Endothelial cell of umbilical vein (primary cell): ENCODE measurements around the gene LRP1B. TPM values are rescaled to one million over a fixed set of nuclear protein-coding genes. Genes with fewer than 3 reads are reported as not detected.

Source experiments
- BruUV-seq: library from RNA; stranded (reverse); fragments of 400-500 nt; replicated peaks from 2 replicates; lab custom pipeline; 2021; lab: Mats Ljungman, UMichigan
- CTCF ChIA-PET: fragments of 300-600, 350-600 bp; sonication (Branson Sonifier 250); formaldehyde crosslinking; loops from one replicate; lab custom pipeline; 2021; ENCODE audit warnings: antibody characterized with exemption, inconsistent platforms; lab: Charles Lee
- POLR2A ChIA-PET: fragments of 300-600, 350-600 bp; sonication (Branson Sonifier 250); formaldehyde crosslinking; loops from one replicate; lab custom pipeline; 2021; ENCODE audit warnings: antibody characterized with exemption, inconsistent platforms; lab: Charles Lee
- DNase-seq: peaks from one replicate; pipeline ENCODE4 v3.0.0-alpha.2; 2011; ENCODE audit warnings: low read depth, low spot score
- FAIRE-seq: peaks from 2 replicates; lab custom pipeline; 2011; peaks lifted over from hg19 to GRCh38; lab: Jason Lieb, UNC
- H2AFZ ChIP-seq: 2 replicates; pipeline ENCODE4 v1.6.0; 2012; ENCODE audit warnings: low read depth, low read length, control low read depth, inconsistent platforms
- H3K27ac ChIP-seq: 2 replicates; pipeline ENCODE4 v1.5.1; 2011; ENCODE audit warnings: low read depth, mild to moderate bottlenecking, control low read depth, low read length, moderate library complexity; ENCODE audit not compliant: insufficient read depth
- H3K27me3 ChIP-seq, 2 experiments: 2 replicates each; pipeline versions ENCODE4 v1.6.0 to v1.6.1; 2011; ENCODE audit warnings: low read length in 2 of 2, mixed read lengths in 1 of 2; ENCODE audit not compliant: control insufficient read depth in 2 of 2, insufficient read depth in 2 of 2
- H3K36me3 ChIP-seq, 2 experiments: 2 replicates in 1 of 2; 3 replicates in 1 of 2; pipeline ENCODE4 v1.5.1; 2011; ENCODE audit warnings: low read length in 2 of 2, mild to moderate bottlenecking in 1 of 2, moderate library complexity in 1 of 2; ENCODE audit not compliant: control insufficient read depth in 2 of 2, insufficient read depth in 2 of 2; ENCODE audit errors: extremely low read depth in 1 of 2
- H3K4me1 ChIP-seq: 3 replicates; pipeline ENCODE4 v1.5.1; 2011; ENCODE audit warnings: mild to moderate bottlenecking, low read length; ENCODE audit not compliant: control insufficient read depth, insufficient read depth; ENCODE audit errors: extremely low read depth
- H3K4me2 ChIP-seq: 2 replicates; pipeline ENCODE4 v1.6.1; 2011; ENCODE audit warnings: low read length, control low read depth, mixed read lengths; ENCODE audit not compliant: insufficient read depth
- H3K4me3 ChIP-seq, 3 experiments: fragments of 200-600 bp in 1 of 3; sonication (generic), shearing (Covaris generic) in 1 of 3; replicated peaks in 1 of 3; 2 replicates each; pipeline ENCODE4 v1.5.1; 2011 to 2016; ENCODE audit warnings: control low read depth in 3 of 3, low read length in 3 of 3, mild to moderate bottlenecking in 2 of 3, inconsistent platforms in 1 of 3, low read depth in 1 of 3, moderate library complexity in 1 of 3; ENCODE audit not compliant: insufficient read depth in 1 of 3
- H3K79me2 ChIP-seq: 2 replicates; pipeline ENCODE4 v1.6.0; 2012; ENCODE audit warnings: low read length, inconsistent platforms; ENCODE audit not compliant: control insufficient read depth, insufficient read depth
- H3K9ac ChIP-seq: replicated peaks from 2 replicates; pipeline ENCODE3; 2011; ENCODE audit warnings: low read length, control low read depth; ENCODE audit not compliant: insufficient read depth; ENCODE audit errors: extremely low read depth
- H3K9me1 ChIP-seq: replicated peaks from 3 replicates; pipeline ENCODE4 v1.6.0; 2011; ENCODE audit warnings: mild to moderate bottlenecking, low read length; ENCODE audit not compliant: control insufficient read depth, insufficient read depth; ENCODE audit errors: extremely low read depth
- H3K9me3 ChIP-seq: replicated peaks from 2 replicates; pipeline ENCODE4 v1.5.1; 2012; ENCODE audit warnings: low read length, inconsistent platforms; ENCODE audit not compliant: control insufficient read depth, insufficient read depth
- H4K20me1 ChIP-seq: replicated peaks from 2 replicates; pipeline ENCODE3; 2011; ENCODE audit warnings: mild to moderate bottlenecking, low read length; ENCODE audit not compliant: control insufficient read depth, insufficient read depth; ENCODE audit errors: extremely low read depth
- CTCF ChIP-seq, 2 donors: IDR thresholded peaks; 1 replicate in 1 of 2; 2 replicates in 1 of 2; pipeline ENCODE4 v1.5.1; 2011; ENCODE audit warnings: low read length in 2 of 2, mild to moderate bottlenecking in 2 of 2, moderate library complexity in 2 of 2, control low read depth in 1 of 2, inconsistent platforms in 1 of 2, low read depth in 1 of 2; ENCODE audit not compliant: insufficient read depth in 1 of 2; ENCODE audit errors: extremely low read depth in 1 of 2
- EZH2 ChIP-seq: IDR thresholded peaks from 2 replicates; pipeline ENCODE4 v1.6.1; 2012; ENCODE audit warnings: borderline replicate concordance, low read depth, mild to moderate bottlenecking, moderate library complexity, low read length, inconsistent platforms; ENCODE audit not compliant: severe bottlenecking
- FOS ChIP-seq: IDR thresholded peaks from 2 replicates; pipeline ENCODE4 v1.6.1; 2011; ENCODE audit warnings: mild to moderate bottlenecking, low read length, moderate library complexity, borderline replicate concordance; ENCODE audit not compliant: insufficient read depth
- GATA2 ChIP-seq: IDR thresholded peaks from 2 replicates; pipeline ENCODE4 v1.7.0; 2011; ENCODE audit warnings: low read depth, mild to moderate bottlenecking, moderate library complexity, mixed read lengths, low read length; ENCODE audit not compliant: insufficient read length, insufficient read depth
- JUN ChIP-seq: IDR thresholded peaks from 2 replicates; pipeline ENCODE4 v1.6.1; 2011; ENCODE audit warnings: borderline replicate concordance, low read depth; ENCODE audit not compliant: insufficient read length, insufficient read depth
- MAX ChIP-seq: IDR thresholded peaks from 2 replicates; pipeline ENCODE4 v1.6.1; 2011; ENCODE audit not compliant: insufficient read depth, insufficient read length
- MYC ChIP-seq: IDR thresholded peaks from one replicate; pipeline ENCODE4 v1.6.1; 2011; ENCODE audit warnings: mild to moderate bottlenecking, low read depth, low read length
- POLR2A ChIP-seq: IDR thresholded peaks from 2 replicates; pipeline ENCODE4 v1.6.1; 2012; ENCODE audit warnings: low read depth, mild to moderate bottlenecking, control low read depth, low read length
- POLR2AphosphoS5 ChIP-seq: IDR thresholded peaks from 2 replicates; pipeline ENCODE4 v1.6.1; 2012; ENCODE audit warnings: low read depth, mild to moderate bottlenecking, control low read depth, low read length, moderate library complexity; ENCODE audit not compliant: insufficient read depth
- dilution Hi-C: fragments of 300-500 bp; cut with MboI; formaldehyde crosslinking; loops from one replicate; pipeline ENCODE4 v1.15.0; 2019; ENCODE audit warnings: low sequenced_read_pairs; ENCODE audit not compliant: extremely low pct_ligation_motif_present
- intact Hi-C: fragments of 100-400 bp; cut with micrococcal nuclease; formaldehyde crosslinking; loops from one replicate; pipeline ENCODE4 v1.10.0; 2022
- polyA plus RNA-seq, 4 experiments: library from polyadenylated mRNA; depleted of rRNA in 3 of 4; stranded (reverse) in 3 of 4; unstranded in 1 of 4; fragments of >200 nt; gene quantifications; 2 replicates each; pipeline versions ENCODE4 v1.2.1 to v1.2.3, GENCODE V29; 2011 to 2012; ENCODE audit warnings: missing spikeins in 1 of 4
- total RNA-seq: library from RNA; stranded (reverse); gene quantifications from 2 replicates; pipeline ENCODE4 v1.2.3, GENCODE V29; 2021

The LRP1B gene
- total and polyA plus RNA-seq, 2 donors (not counting 3 experiments of a cell fraction or from before 2014, with no cell fraction given), result 0.03 to 0.07 TPM

DNA sequence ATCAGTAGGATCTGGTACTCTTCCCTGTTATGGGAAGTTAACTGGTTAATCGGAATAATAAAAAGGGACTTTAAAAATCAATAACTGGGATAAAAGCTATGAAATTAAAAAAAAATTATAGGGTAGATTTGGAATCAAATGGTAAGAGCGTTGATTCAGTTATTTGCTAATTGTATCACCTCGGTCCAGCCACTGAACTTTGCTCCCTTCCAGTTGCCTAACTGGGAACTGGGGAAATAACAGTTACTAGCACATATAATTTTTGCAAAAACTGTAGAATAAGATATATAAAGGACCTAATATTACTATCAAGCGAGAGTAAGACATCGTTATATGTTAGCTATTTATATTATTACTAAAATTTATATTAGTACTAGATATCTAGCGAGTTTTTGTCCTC, 302.1 kb downstream of the LRP1B start:
- TF ChIP-seq EZH2 (no peak), POLR2A (no peak), GATA2 (no peak), MYC (no peak), MAX (no peak), JUN (no peak), CTCF (IDR thresholded peaks at IDR 0.05; ENCODE audit: extremely low read depth in 1 of 2, insufficient read depth in 1 of 2, low read depth in 1 of 2, low read length in 2 of 2) (no peak), POLR2AphosphoS5 (no peak), FOS (no peak)
- no peak overlapping the region for H3K27ac ChIP-seq
- H3K36me3 ChIP-seq, result no peaks in the 10 kb centered on the region
- dilution Hi-C loops, result no loop called here
- H3K4me1 ChIP-seq, result no peaks in the 10 kb centered on the region
- no peaks in the 10 kb centered on the region for H3K27me3 ChIP-seq
- H3K4me3 ChIP-seq, result no peak overlapping the region
- ChIA-PET POLR2A (no interaction called here), CTCF (no interaction called here)
- H3K9me3 ChIP-seq, result no peaks in the 10 kb centered on the region
- no peaks in the 10 kb centered on the region for H3K9me1 ChIP-seq
- BruUV-seq, result no TSS peak
- no peaks in the 10 kb centered on the region for H4K20me1 ChIP-seq
- H3K79me2 ChIP-seq, result no peaks in the 10 kb centered on the region
- DNase-seq, result no peak
- intact Hi-C loops, result no loop called here
- no peak overlapping the region for H3K4me2 ChIP-seq
- no peak overlapping the region for H3K9ac ChIP-seq
- no peak overlapping the region for H2AFZ ChIP-seq
- no peak for FAIRE-seq
